Sigmoid colon (tissue), 4 donors: ENCODE measurements around the gene SAAL1.

Experiments
- EP300 ChIP-seq, 4 donors: sonication (generic); formaldehyde crosslinking; IDR thresholded peaks; one replicate each; pipeline ENCODE4 v1.6.1; 2017; ENCODE audit warnings: antibody characterized with exemption in 4 of 4
- POLR2A ChIP-seq, 2 donors: fragments of 450-650 bp; IDR thresholded peaks; one replicate each; pipeline ENCODE4 v1.6.1; 2016; ENCODE audit warnings: antibody characterized with exemption in 2 of 2, mild to moderate bottlenecking in 2 of 2, moderate library complexity in 2 of 2
- TF ChIP-seq, protein P1 (sequence below), 4 experiments: fragments of 450-650 bp in 3 of 4; fragments of 200-600 bp in 1 of 4; IDR thresholded peaks; one replicate each; pipeline ENCODE4 v1.5.1; 2016 to 2019; ENCODE audit warnings: antibody characterized with exemption in 4 of 4, mild to moderate bottlenecking in 3 of 4, moderate library complexity in 2 of 4

DNA sequence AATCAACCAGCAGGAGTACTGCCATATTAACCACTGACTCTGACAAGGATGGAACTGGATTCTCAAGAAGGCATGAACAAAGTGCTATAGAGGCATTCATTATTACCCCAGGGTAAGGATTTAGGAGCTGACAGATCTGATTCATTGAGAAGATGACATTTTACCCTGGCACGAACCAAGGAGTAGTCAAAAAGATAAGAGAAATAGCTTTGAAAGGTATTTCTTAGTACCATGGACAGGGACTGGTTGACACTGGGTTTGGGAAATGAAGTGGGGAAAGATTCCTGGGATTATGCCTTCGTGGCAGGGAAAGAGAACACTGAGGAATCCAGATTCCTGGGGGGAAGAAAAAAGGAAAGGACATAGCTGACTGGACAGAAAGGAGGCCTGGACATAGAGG, 5.1 kb upstream of the SAAL1 start:
- TF ChIP-seq, protein P1, sequence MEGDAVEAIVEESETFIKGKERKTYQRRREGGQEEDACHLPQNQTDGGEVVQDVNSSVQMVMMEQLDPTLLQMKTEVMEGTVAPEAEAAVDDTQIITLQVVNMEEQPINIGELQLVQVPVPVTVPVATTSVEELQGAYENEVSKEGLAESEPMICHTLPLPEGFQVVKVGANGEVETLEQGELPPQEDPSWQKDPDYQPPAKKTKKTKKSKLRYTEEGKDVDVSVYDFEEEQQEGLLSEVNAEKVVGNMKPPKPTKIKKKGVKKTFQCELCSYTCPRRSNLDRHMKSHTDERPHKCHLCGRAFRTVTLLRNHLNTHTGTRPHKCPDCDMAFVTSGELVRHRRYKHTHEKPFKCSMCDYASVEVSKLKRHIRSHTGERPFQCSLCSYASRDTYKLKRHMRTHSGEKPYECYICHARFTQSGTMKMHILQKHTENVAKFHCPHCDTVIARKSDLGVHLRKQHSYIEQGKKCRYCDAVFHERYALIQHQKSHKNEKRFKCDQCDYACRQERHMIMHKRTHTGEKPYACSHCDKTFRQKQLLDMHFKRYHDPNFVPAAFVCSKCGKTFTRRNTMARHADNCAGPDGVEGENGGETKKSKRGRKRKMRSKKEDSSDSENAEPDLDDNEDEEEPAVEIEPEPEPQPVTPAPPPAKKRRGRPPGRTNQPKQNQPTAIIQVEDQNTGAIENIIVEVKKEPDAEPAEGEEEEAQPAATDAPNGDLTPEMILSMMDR (IDR thresholded peaks at IDR 0.05), result no peak
- TF ChIP-seq POLR2A (IDR thresholded peaks at IDR 0.05) (no peak), EP300 (IDR thresholded peaks at IDR 0.05) (no peak)
